Ishikawa (cell line): ENCODE measurements around the gene ARL4D.

Experiments
- CEBPB ChIP-seq: IDR thresholded peaks from 2 replicates; pipeline ENCODE4 v1.6.1; 2012
- CREB1 ChIP-seq: IDR thresholded peaks from 2 replicates; pipeline ENCODE4 v1.6.1; 2012; ENCODE audit warnings: low read depth
- EGR1 ChIP-seq: IDR thresholded peaks from 2 replicates; pipeline ENCODE4 v1.6.1; 2012
- EP300 ChIP-seq: IDR thresholded peaks from 2 replicates; pipeline ENCODE4 v1.6.1; 2012; ENCODE audit warnings: borderline replicate concordance
- NFIC ChIP-seq: IDR thresholded peaks from 2 replicates; pipeline ENCODE4 v1.6.1; 2012
- RAD21 ChIP-seq: IDR thresholded peaks from 2 replicates; pipeline ENCODE4 v1.6.1; 2012; ENCODE audit warnings: low read depth
- TAF1 ChIP-seq: IDR thresholded peaks from 2 replicates; pipeline ENCODE4 v1.6.1; 2012; ENCODE audit warnings: low read depth, mild to moderate bottlenecking
- TCF12 ChIP-seq: IDR thresholded peaks from 2 replicates; pipeline ENCODE4 v1.6.1; 2012; ENCODE audit warnings: low read depth
- TEAD4 ChIP-seq: IDR thresholded peaks from 2 replicates; pipeline ENCODE4 v1.6.1; 2012
- USF1 ChIP-seq: IDR thresholded peaks from 2 replicates; pipeline ENCODE4 v1.6.1; 2012
- YY1 ChIP-seq: IDR thresholded peaks from 2 replicates; pipeline ENCODE4 v1.6.1; 2012; ENCODE audit warnings: low read depth
- TF ChIP-seq, protein P1 (sequence below): IDR thresholded peaks from 2 replicates; pipeline ENCODE4 v1.6.1; 2012; ENCODE audit warnings: low read depth, mild to moderate bottlenecking
- TF ChIP-seq, protein P2 (sequence below): IDR thresholded peaks from 2 replicates; pipeline ENCODE4 v1.6.1; 2012

DNA sequence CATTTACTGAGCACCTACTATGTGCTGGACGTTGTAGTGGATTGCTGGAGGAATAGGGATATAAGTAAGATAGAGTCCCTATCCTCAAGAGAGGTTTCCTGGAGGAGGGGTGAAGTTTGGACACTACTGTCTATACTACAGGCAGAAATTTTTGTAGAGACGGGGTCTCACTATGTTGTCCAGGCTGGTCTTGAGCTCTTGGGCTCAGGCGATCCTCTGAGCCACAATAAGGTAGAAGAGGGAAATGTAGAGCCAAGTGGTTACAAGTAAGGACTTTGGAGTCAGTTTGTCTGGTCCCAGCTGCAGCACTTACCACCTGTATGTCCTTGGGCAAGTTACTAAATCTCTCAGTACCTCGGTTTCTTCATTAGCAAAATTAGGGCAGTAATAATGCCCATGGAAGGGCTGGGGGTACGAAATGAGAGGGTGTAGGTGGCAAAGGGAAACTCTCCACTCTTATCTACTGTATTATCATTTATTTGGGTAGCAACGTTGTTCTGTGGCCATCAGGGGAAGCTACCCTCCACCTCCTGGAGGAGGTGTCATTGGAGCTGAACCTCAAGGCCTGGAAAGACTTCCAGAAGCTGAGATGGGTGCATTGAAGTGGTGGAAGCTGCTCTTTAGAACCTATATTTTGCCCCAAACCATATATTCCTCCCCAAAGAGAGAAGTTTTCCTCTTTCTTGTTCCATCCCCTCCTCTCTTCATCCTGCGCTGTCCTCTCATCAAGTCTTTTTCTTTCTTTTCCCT lies 50.1 kb downstream of the ARL4D start:
- TF ChIP-seq, protein P1, sequence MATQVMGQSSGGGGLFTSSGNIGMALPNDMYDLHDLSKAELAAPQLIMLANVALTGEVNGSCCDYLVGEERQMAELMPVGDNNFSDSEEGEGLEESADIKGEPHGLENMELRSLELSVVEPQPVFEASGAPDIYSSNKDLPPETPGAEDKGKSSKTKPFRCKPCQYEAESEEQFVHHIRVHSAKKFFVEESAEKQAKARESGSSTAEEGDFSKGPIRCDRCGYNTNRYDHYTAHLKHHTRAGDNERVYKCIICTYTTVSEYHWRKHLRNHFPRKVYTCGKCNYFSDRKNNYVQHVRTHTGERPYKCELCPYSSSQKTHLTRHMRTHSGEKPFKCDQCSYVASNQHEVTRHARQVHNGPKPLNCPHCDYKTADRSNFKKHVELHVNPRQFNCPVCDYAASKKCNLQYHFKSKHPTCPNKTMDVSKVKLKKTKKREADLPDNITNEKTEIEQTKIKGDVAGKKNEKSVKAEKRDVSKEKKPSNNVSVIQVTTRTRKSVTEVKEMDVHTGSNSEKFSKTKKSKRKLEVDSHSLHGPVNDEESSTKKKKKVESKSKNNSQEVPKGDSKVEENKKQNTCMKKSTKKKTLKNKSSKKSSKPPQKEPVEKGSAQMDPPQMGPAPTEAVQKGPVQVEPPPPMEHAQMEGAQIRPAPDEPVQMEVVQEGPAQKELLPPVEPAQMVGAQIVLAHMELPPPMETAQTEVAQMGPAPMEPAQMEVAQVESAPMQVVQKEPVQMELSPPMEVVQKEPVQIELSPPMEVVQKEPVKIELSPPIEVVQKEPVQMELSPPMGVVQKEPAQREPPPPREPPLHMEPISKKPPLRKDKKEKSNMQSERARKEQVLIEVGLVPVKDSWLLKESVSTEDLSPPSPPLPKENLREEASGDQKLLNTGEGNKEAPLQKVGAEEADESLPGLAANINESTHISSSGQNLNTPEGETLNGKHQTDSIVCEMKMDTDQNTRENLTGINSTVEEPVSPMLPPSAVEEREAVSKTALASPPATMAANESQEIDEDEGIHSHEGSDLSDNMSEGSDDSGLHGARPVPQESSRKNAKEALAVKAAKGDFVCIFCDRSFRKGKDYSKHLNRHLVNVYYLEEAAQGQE = no peak
- TF ChIP-seq RAD21 (no peak), YY1 (no peak), NFIC (no peak), USF1 (no peak), TCF12 (no peak), TAF1 (no peak), CEBPB (no peak), CREB1 (no peak), EP300 (no peak), EGR1 (no peak), TEAD4 (no peak)
- TF ChIP-seq, protein P2, sequence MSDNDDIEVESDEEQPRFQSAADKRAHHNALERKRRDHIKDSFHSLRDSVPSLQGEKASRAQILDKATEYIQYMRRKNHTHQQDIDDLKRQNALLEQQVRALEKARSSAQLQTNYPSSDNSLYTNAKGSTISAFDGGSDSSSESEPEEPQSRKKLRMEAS = no peak
